ENCODE results near the gene TLCD1.
A peak's percentile ranks its signal among the peaks of the same experiment; 100 is the strongest.
"Not testable (repeated sequence)": the region's sequence is repeated elsewhere in the genome, so short reads cannot be mapped to it uniquely, and the experiment has no call there.

The TLCD1 gene

GRCh38 chr17:28726627-28727491 is 826 bp upstream of the TLCD1 start:
- peak; percentile 90 for DNase-seq

DNA sequence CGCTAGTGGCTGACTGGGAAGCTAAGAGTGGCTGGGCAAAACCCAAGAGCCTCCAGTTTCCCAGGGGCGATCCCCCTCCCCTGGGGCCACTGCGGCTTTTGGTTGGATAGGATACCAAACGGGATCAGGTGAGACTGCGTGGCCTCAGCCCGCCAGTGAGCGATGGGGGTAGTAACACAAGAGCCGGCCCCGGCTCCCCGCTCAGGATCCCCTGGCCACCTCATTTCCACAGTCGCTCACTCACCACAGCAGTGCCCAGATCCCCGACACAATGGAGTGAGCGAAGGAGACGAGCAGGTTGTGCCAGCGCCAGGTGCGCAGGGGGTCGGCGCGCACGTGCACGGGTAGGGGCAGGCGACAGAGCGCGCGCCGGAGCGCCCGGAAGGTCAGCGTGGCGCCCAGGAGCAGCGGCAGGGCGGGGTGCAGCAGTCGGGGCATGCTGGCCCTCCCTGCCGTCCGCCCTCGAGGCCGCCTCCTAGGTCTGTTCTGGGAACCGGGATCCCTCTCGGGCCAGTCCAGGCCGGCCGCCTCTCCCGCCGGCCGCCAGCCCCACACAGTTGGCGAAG is 290 bp downstream of the TLCD1 start:
- DNase-seq = peak; percentile 71

DNA sequence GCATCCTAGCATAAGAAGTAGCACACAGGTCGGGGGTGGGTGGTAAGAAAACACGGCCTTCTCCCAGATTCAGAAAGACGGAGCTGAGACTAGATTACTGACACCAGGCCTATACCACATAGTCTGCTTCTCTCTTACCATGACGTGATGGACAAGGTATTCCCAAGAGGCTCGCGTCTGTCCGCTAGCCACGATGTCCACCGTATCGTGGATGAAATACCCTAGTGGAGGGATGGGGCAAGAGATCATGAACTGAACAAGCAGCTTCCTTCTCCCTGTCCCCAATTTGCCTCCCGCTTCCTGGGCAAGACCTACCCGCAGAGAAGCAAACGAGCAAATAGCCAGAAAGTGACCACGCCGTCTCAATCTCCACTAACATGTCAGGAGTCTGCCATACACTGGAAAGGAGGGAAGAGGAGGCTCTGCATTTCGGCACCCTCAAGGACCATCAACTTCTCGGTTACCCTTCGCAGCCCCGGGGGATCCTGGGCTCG is 820 bp downstream of the TLCD1 start:
- no peak for DNase-seq

DNA sequence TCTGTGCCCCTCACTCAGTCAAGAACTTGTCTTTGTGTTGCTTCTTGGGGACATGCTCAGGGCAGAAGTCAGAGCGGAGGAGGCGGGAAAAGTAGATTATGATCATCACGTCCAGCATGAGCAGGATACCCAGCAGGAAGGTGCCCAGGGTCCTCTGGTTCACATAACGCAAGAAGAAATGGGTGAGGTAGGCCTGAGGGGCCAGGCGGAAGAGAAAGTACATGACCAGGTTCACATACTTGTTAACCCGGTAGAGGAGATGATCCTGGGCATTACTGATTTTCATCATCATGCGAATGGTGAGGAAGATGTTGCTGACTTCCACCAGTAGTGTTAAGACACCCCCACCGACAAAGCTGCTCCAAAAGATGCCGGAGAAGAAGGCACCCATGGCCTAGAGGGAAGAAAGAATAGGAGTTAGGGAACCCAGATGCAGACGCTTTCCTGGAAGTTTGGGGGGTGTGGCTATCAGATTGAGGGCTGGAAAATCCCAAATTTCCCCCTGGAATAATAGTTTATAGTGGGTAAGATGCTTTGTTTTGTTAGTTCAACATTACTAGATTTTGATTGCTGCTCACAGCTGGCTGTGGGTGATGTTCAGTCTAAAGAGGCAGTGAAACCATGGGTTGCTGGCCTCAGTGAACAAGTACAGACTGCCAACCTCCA is 1.4 kb downstream of the TLCD1 start:
- DNase-seq = no peak

- not testable (repeated sequence) for DNase-seq
Observed at GRCh38 chr17:28723836-28724499, 2.1 kb downstream of the TLCD1 start.

DNA sequence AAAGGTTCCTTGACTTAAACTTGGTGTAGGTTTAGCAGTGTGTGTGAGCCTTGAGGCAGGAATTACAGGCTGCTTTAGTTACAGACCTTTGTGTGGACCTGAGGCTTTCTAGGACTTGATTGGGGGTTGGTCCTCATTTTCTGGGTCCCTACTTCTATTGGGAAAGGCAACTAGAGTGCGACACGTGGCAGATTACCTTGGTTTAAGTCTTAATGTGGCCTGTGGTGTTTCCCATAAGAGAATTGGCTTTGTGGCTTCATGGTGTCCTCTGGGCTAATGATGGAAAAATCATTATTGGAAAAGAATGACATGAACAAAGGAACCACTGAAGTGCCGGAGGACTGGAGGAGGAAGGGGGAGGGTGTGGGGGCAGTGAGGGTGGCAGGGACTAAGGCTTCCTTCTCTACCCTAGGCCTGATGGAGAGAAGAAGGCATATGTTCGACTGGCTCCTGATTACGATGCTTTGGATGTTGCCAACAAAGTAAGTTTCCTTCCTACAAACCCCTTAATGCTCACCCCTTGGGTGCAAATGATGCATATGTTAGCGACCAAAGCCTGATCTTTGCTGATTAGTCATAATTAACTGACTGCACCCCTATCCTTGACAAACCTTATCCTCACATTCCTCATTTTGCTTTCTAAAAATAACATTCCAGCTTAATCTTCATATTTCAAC is 2.7 kb downstream of the TLCD1 start:
- DNase-seq = no peak

DNA sequence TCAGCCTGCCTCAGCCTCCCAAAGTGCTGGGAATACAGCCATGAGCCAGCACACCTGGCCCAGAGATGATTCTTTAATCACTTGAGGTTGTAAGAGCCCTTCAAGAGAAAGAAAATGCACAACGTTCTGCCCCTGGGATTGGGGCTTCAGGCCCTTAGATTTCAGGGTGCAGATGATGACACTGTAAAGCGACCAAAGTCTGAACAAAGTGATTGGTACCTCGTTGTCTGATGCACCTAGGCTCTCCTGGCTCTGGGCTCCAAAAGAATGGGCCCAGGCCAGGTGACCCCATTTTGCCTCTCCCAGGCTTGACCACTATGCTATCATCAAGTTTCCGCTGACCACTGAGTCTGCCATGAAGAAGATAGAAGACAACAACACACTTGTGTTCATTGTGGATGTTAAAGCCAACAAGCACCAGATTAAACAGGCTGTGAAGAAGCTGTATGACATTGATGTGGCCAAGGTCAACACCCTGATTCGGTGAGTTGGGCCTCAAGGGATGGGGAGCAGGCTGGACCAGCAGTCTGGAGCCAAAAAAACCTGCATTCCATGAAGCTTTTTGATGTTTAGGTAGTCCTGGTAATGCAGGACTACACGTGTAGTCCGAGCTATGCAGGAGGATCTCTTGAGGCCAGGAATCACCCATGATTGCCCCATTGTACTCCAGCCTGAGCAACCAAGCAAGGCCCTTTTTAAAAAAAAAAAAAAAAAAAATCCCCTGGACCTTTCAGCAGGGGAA is 3.4 kb downstream of the TLCD1 start:
- DNase-seq = no peak

- DNase-seq = not testable (repeated sequence)
Observed at GRCh38 chr17:28720997-28721329, 5.1 kb downstream of the TLCD1 start.

DNA sequence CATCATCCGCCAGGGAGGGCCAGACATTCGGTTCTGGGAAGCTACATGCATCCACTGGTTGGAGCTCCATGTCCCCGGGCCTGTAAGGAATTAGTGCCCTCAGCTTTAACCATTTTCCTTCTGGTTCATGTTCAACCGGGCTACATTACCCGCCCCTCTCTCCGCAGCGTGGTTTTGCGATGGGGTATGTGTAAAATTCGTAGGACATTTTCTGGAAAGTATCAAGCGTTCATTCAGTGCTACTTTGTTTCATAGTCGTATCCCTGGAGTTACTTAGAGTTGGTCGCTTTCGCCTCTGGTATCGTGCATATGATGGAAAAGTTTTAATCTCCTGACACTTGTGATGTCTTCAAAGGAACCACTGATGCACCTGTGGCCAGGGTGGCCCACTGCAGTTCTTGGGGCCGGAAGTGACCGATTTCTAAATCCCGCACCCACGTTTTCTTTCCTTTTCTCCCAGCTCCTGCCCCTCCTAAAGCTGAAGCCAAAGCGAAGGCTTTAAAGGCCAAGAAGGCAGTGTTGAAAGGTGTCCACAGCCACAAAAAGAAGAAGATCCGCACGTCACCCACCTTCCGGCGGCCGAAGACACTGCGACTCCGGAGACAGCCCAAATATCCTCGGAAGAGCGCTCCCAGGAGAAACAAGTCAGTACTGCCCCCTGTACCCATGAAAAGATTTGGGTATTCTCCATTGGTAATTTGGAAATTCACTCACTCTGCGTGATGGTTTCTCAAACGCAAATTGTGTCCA is 5.6 kb downstream of the TLCD1 start:
- peak; percentile 25 for DNase-seq

- DNase-seq = no peak
Observed at GRCh38 chr17:28719021-28719433, 7.0 kb downstream of the TLCD1 start.

DNA sequence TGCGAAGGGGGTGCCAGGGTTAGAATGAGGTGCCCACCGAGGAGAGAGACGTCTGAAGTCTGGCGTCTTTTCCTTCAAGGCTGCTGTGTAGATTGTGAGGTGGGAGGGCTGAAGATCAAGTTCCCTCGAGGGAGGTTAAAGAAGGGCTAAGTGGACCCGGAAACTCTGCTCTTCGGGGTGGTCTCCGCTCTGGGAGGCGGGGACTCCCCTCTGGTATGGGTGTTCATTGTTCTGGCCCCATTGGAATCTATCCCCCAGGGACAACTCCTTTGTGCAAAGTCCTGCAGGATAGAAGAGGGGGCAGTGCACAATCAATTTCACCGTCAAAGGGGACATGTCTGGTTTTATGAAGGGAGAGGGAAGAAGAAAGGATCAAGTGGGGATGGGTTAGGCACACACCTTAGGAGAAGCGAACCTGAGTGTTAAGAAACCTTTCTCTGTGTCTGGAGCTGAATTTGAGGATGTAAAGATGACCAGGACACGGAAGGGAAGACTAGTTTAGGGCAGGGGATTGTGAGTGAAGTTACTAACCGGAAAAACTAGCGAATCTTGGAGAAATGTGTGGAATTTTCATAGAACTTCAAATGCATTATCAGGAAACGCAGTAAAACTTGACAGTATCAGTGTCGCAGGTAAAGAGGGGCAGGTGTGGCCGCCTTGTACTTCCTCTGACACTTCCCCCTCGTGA is 7.6 kb downstream of the TLCD1 start:
- DNase-seq = no peak

- no peak for DNase-seq
Observed at GRCh38 chr17:28717578-28718332, 8.3 kb downstream of the TLCD1 start, which contains the start of gene RAB34. TSS of gene RAB34 (minus strand) at chr17:28717868. CDS start at chr17:28717266, 602 bp downstream.

DNA sequence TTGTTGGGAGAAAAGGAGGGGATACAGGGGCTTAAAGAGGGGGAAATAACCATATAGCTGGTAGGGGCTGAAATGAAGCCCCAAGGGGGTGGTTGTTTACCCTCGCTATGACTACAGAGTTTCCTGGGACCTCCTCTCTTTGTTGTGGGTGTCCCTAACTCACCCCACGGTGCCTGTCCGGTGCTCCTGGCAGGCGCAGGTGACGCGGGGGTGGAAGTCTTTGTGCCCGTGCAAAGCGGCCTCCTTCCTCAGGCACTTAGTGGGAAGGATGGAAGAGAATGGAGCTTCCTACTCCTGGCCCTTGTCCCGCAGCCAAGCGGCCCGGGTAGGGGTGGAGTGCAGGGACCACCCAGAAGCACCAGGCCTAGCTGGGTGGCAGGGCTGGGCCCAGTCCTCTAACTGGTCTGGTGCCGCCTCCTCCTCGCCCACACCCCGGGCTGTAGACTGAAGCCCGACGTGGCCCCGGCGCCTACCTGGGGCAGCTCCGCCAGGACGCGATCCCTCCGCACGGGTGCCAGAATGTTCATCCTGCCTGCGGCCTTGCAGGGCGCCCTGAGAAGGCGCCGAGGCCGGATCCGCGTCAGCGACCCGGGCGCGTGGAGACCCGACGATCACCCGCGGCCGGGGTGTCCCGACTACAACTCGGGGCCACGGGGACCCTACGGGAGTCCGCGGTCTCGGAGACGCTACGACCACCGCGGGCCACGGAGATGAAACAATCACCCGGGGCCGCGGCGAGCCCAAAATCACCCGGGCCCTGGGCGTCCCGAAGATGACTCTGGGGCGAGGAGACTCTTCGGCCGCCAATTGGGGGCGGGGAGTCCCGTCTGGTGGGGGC is 9.1 kb downstream of the TLCD1 start:
- DNase-seq = no peak

GRCh38 chr17:28715217-28715616 is 10.8 kb downstream of the TLCD1 start:
- DNase-seq = no peak

DNA sequence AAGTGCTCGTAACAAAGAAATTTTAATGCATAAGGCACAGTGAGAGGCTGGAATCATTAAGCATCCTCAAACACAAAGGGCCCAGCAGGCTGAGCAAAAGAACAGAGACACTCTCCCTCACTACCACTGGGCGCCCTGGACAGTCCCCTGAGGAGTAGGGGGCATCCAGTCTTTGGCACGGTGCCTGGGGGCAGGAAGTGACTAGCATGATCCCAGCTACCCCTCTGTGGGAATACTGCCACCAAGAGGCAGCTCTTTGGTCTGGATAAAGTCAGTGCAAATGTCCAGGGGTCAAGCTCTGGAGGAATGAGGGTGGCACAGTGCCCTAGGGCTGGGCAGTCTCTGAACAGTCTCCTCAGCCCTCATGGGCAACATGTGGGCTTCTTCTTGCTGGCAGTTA is 11.8 kb downstream of the TLCD1 start:
- DNase-seq = no peak

DNA sequence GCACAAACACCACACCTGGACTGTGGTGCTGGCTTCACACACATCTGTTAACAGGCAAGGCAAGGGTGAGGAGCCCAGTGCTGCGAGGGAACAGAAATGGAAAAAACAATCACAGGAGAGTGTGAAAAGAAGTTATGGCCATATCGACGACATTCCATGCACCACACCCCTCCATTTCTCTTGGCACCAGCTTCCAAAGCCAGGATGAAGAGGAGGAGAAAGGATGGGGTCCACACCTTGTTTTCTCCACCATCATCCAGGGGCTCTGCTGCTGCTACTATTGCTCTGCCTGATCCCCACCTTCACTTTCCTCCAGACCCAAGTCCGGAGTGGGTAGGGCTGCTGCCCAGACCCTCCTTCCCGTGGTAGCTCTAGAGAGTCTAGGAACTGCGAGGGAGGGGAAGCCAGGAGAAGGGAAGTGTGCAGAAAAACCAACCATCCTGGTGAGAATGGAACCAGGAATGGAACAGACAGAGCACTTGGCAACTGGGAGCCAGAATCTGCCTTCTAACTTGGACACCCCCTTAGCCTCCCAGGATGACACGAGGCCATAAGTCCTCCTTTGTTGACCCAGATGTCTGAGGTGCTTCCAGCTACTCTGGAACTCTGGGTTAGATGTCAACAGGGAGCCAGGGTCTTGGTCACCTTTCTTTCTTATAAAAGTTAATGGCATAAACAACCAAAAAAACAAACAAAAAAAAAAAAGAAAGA is 13.2 kb downstream of the TLCD1 start:
- DNase-seq = no peak

GRCh38 chr17:28712032-28712704 is 13.9 kb downstream of the TLCD1 start:
- peak; percentile 65 for DNase-seq

DNA sequence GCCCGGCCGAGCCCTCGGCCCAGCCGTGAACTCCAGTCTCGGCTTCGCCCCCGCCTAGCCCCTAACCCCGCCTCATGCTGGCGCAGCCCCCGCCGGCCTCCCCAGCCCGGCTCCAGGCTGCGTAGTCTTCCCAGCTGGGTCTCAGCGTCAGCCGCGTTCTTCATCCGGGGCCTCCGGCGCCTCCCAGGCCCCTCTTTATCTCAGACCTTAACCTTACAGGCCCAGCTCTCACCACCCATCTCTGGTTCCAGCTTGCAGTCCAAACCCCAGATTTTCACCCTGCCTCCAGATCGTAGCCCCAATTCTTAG is 14.4 kb downstream of the TLCD1 start, which contains the start of gene PROCA1:
TSS of gene PROCA1 (minus strand) at position 166 of the 309 bp plus-strand sequence. CDS start 228 bp downstream, outside the sequence.
- DNase-seq = peak; percentile 41
